ENCODE data around the gene MAPK1IP1L. TPM values are rescaled to one million over a fixed set of nuclear protein-coding genes. Genes with fewer than 3 reads are reported as not detected.
A peak's percentile ranks its signal among the peaks of the same experiment; 100 is the strongest.

MAPK1IP1L gene
- total and polyA plus RNA-seq, 2 of the 13 experiments (the other 11 are each of a cell fraction or from before 2014, with no cell fraction given) = 27.8 to 68.4 TPM

- TF ChIP-seq ZBTB34 (CRISPR knock-in tag; IDR thresholded peaks at IDR 0.05) (peak; percentile 75; the same call in 1 of the 2 replicates), PITX1 (CRISPR knock-in tag; IDR thresholded peaks at IDR 0.05) (no peak), NFE2L2 (IDR thresholded peaks at IDR 0.05; ENCODE audit: low read length) (no peak), CREM (IDR thresholded peaks at IDR 0.05) (peak; percentile 61), CREM (CRISPR knock-in tag; IDR thresholded peaks at IDR 0.05) (no peak), ZFP90 (CRISPR knock-in tag; IDR thresholded peaks at IDR 0.05; ENCODE audit: borderline replicate concordance) (no peak; the same call in 1 of the 2 replicates), ZNF44 (CRISPR knock-in tag; IDR thresholded peaks at IDR 0.05) (0 out of 2 replicates have a peak, but pooled peaks have one; percentile 50), SRSF1 (optimal IDR thresholded peaks at IDR 0.05; ENCODE audit: low read depth, low read length) (peak; percentile 84), HHEX (CRISPR knock-in tag; IDR thresholded peaks at IDR 0.05) (no peak), ZNF558 (CRISPR knock-in tag; IDR thresholded peaks at IDR 0.05; ENCODE audit: borderline replicate concordance) (peak; percentile 95), AKNA (CRISPR knock-in tag; IDR thresholded peaks at IDR 0.05; ENCODE audit: borderline replicate concordance) (no peak), FOXK2 (IDR thresholded peaks at IDR 0.05) (no peak; the same call in 1 of the 2 replicates), ELK4 (CRISPR knock-in tag; IDR thresholded peaks at IDR 0.05; ENCODE audit: borderline replicate concordance) (no peak), TP53 (CRISPR knock-in tag; conservative IDR thresholded peaks at IDR 0.05) (no peak; the same call in 1 of the 2 replicates), ZNF3 (CRISPR knock-in tag; IDR thresholded peaks at IDR 0.05) (no peak), ZNF749 (CRISPR knock-in tag; IDR thresholded peaks at IDR 0.05; ENCODE audit: borderline replicate concordance) (peak; percentile 85), TCF7L2 (IDR thresholded peaks at IDR 0.05; ENCODE audit: low read depth, low read length) (no peak), EED (CRISPR knock-in tag; IDR thresholded peaks at IDR 0.05) (peak; percentile 73; the same call in 1 of the 2 replicates), ZNF235 (CRISPR knock-in tag; IDR thresholded peaks at IDR 0.05; ENCODE audit: borderline replicate concordance) (peak; percentile 74; the same call in 1 of the 2 replicates), ZNF367 (CRISPR knock-in tag; IDR thresholded peaks at IDR 0.05; ENCODE audit: borderline replicate concordance) (no peak), ZNF75D (CRISPR knock-in tag; IDR thresholded peaks at IDR 0.05; ENCODE audit: borderline replicate concordance) (no peak)
Measured at GRCh38 chr14:55051423-55052268, at the start of gene MAPK1IP1L (continued).

All from HepG2 (cell line).